Heart right ventricle (tissue), 16 donors: ENCODE measurements around the gene GPATCH1. TPM values are rescaled to one million over a fixed set of nuclear protein-coding genes. Genes with fewer than 3 reads are reported as not detected.

ENCODE experiments used
- ATAC-seq, 8 donors: fragments of 200-7000 bp; cut with Tn5 transposase; one replicate each; pipeline ENCODE4 v1.9.1; 2020; ENCODE audit warnings: mild to moderate bottlenecking in 8 of 8, moderate library complexity in 8 of 8, moderate number of reproducible peaks in 1 of 8
- DNase-seq, 2 donors: peaks; one replicate each; pipeline ENCODE4 v3.0.0-alpha.2; 2020
- H3K27ac ChIP-seq, 10 donors: fragments of 200-600 bp; sonication (generic) in 2 of 10; one replicate each; pipeline versions ENCODE4 v1.5.0 to v1.8.0; 2020 to 2022; ENCODE audit warnings: mild to moderate bottlenecking in 3 of 10
- H3K27me3 ChIP-seq, 7 donors: fragments of 200-600 bp; one replicate each; pipeline ENCODE4 v1.8.0; 2021 to 2022; ENCODE audit warnings: mild to moderate bottlenecking in 2 of 7
- H3K36me3 ChIP-seq, 9 donors: fragments of 200-600 bp; sonication (generic) in 1 of 9; one replicate each; pipeline versions ENCODE4 v1.5.0 to v1.8.0; 2020 to 2022; ENCODE audit warnings: mild to moderate bottlenecking in 2 of 9
- H3K4me1 ChIP-seq, 9 donors: fragments of 200-600 bp; sonication (generic) in 1 of 9; one replicate each; pipeline versions ENCODE4 v1.5.0 to v1.8.0; 2020 to 2022; ENCODE audit warnings: mild to moderate bottlenecking in 4 of 9
- H3K4me3 ChIP-seq, 10 donors: fragments of 200-600 bp; sonication (generic) in 2 of 10; one replicate each; pipeline versions ENCODE4 v1.5.0 to v1.8.0; 2020 to 2022; ENCODE audit warnings: mild to moderate bottlenecking in 7 of 10, moderate library complexity in 2 of 10
- H3K9me3 ChIP-seq, 11 donors: fragments of 200-600 bp in 10 of 11; sonication (generic) in 2 of 11; one replicate each; pipeline versions ENCODE4 v1.5.0 to v1.8.0; 2013 to 2022; ENCODE audit warnings: mild to moderate bottlenecking in 2 of 11, control low read depth in 1 of 11, moderate library complexity in 1 of 11
- WGBS, 2 donors: extraction: QIAGEN DNeasy Blood & Tissue Kit; methylation state at CpG; one replicate each; pipeline ENCODE4 v1.1.7; 2013; ENCODE audit warnings: inconsistent platforms in 1 of 2; 5-methylcytosine and 5-hydroxymethylcytosine counted together
- intact Hi-C, 10 donors: fragments of 100-400 bp; cut with DNase I; formaldehyde crosslinking; loops; one replicate each; pipeline versions ENCODE4 v1.11.1 to v1.14.2; 2022
- polyA plus RNA-seq, 2 donors: library from polyadenylated mRNA; stranded (reverse); fragments of 200-250 nt; gene quantifications; one replicate each; pipeline ENCODE4 v1.2.3, GENCODE V29; 2013
- total RNA-seq, 10 donors: library from RNA; stranded (reverse); fragmentation: NEBNext Ultra II Directional in 3 of 10; extraction: Animal tissue kit (Norgen Biotek cat#: 25700) in 3 of 10; gene quantifications; one replicate each; pipeline versions ENCODE4 v1.2.1 to v1.2.4, GENCODE V29; 2021 to 2023
- TF ChIP-seq, protein P1 (sequence below), 9 donors: fragments of 200-600 bp; sonication (generic) in 2 of 9; IDR thresholded peaks; one replicate each; pipeline versions ENCODE4 v1.5.0 to v1.8.0; 2021 to 2022; ENCODE audit warnings: antibody characterized with exemption in 9 of 9, mild to moderate bottlenecking in 5 of 9, moderate library complexity in 1 of 9
- donor health status: Arrhythmogenic right ventricular cardiomyopathy.
- donor health status: ischemic (EF 13 %, LVEDD 7.1; RV severe dilation, severe dysfunction).
- donor health status: healthy with polysubstance abuse.
- donor health status: DM: no; HTN: yes; CAD: no.
- donor health status: DM: no; HTN: no; CAD: no.
- donor health status: ischemic (EF 25% LVEDD 6.9; RV normal size, moderate dysfunction).
- donor health status: ischemic (EF 25% LVEDD 5.7; RV mildly dilated, moderate dysfunction).
- donor health status: healthy.
- donor health status: DM: yes; HTN: yes; CAD: no.
- donor health status: Ischemic cardiomyopathy.
- donor health status: ischemic (EF 35%, LVEDD 5.7; RV mildly dilated, moderate dysfunction).
- donor health status: nonischemic (EF 11% LVEDD 7.7; RV severe dilation, severe dysfunction).
- donor health status: DM: yes; HTN: yes; CAD: no.
- donor health status: PGD.
- donor health status: ischemic (EF 29% LVEDD 5.4; RV normal size, mild dysfunction).
- donor health status: nonischemic (EF 23%, LVEDD 6.1; RV moderate dilation, normal function).

GPATCH1 gene
- total and polyA plus RNA-seq, 12 donors, result 3.1 to 7.4 (median 5.1) TPM

DNA sequence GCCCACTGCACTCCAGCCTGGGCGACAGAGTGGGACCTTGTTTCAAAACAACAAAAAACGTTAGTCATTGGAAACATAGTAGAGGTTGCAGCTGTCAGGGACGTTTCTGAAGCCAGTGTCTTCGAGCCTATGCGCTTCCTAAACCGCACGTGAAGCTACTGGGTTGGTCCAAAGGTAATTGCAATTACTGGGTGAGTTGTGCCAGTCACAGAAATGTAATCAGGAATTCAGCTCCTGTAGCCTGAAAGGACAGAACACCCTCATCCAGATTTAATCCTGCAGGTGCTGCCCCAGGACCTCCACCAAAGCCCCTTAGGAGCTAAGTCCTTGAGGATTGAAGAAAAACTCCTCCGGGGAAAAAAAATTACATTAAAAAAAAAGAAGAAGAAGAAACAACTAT is 13.9 kb upstream of the GPATCH1 start:
- Histone ChIP-seq H3K27ac (no peak overlapping the region), H3K9me3 (no peaks in the 10 kb centered on the region), H3K4me3 (no peak overlapping the region), H3K4me1 (peaks cover 0 to 16% (median 7%) of the 10 kb centered on the region in 9 donors), H3K27me3 (peaks cover 0 to 39% (median 36%) of the 10 kb centered on the region in 7 donors), H3K36me3 (no peaks in the 10 kb centered on the region)
- ATAC-seq, result no peak
- no peak for DNase-seq
- TF ChIP-seq, protein P1, sequence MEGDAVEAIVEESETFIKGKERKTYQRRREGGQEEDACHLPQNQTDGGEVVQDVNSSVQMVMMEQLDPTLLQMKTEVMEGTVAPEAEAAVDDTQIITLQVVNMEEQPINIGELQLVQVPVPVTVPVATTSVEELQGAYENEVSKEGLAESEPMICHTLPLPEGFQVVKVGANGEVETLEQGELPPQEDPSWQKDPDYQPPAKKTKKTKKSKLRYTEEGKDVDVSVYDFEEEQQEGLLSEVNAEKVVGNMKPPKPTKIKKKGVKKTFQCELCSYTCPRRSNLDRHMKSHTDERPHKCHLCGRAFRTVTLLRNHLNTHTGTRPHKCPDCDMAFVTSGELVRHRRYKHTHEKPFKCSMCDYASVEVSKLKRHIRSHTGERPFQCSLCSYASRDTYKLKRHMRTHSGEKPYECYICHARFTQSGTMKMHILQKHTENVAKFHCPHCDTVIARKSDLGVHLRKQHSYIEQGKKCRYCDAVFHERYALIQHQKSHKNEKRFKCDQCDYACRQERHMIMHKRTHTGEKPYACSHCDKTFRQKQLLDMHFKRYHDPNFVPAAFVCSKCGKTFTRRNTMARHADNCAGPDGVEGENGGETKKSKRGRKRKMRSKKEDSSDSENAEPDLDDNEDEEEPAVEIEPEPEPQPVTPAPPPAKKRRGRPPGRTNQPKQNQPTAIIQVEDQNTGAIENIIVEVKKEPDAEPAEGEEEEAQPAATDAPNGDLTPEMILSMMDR (IDR thresholded peaks at IDR 0.05), result no peak
- WGBS, 2 donors, result 72 to 76% methylated on average over 8 of the region's 8 CpGs
- intact Hi-C loops, result no loop called here

DNA sequence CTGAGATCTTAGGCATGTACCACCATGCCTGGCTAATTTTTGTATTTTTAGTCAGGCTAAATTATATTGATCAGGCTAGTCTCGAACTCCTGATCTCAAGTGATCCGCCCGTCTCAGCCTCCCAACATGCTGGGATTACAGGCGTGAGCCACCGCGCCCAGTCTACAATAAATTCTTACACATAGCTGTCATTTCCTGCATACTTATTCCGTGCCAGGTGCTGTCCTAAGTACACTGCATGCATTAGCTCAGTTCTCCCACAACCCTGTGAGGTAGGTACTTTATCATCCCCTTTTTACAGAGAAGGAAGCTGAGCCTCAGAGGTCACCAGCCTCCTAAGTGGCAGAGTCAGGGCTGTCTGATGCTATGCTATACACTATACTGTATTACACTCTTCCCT is 9.1 kb upstream of the GPATCH1 start:
- TF ChIP-seq, protein P1 (IDR thresholded peaks at IDR 0.05), result no peak
- intact Hi-C loops, result no loop called here
- no peaks in the 10 kb centered on the region for H3K27me3 ChIP-seq
- ATAC-seq (no peak), DNase-seq (no peak)
- no peaks in the 10 kb centered on the region for H3K9me3 ChIP-seq
- no peaks in the 10 kb centered on the region for H3K36me3 ChIP-seq
- H3K4me3 ChIP-seq, result no peak overlapping the region
- no peaks in the 10 kb centered on the region for H3K4me1 ChIP-seq
- WGBS, 2 donors, result 77 to 83% methylated on average over 7 of the region's 7 CpGs
- H3K27ac ChIP-seq, result no peak overlapping the region

DNA sequence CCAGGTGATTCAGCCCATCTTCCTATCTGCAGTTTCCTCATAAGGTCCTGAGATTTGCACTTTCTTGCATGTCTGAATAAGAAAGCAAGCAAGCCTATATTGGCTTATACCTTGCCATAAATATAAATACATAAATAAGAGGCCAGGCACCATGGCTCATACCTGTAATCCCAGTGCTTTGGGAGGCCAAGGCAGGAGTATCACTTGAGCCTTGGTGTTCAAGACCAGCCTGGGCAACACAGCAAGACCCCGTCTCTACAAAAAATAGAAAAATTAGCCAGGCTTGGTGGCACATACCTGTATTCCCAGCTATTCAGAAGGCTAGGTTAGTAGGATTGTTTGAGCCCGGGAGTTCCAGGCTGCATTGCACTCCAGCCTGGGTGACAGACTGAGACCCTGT is 5.5 kb upstream of the GPATCH1 start:
- 88 to 90% methylated on average over 2 of the region's 2 CpGs for WGBS, 2 donors
- H3K4me1 ChIP-seq, result peaks cover 0 to 11% (median 0%) of the 10 kb centered on the region in 9 donors

DNA sequence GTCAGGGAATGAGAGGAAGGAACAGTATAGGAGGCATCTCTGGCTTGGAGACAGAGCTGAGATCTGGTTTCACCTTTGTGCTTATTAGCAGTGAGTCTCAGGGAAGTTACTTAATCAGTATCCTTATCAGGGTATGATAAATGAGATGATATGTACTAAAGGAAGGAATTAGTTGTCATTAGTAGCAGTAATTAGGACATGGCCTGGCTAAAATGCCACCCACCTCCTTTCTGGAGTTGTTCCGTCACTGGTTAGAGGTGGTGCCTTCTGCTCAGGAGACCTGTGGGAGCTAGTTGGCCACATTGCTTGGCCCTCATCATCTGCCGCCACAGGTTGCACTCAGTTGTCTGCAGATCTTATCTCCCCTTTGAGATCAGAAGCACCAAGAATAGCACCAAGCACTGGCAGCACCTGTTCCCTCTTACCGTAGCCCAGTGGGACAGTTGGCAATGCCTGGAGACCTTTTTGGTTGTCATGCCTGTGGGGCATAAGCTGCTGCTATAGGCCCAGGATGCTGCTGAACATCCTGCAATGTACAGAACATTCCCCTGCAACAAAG is 4.7 kb downstream of the GPATCH1 start:
- 74 to 86% methylated on average over 3 of the region's 3 CpGs for WGBS, 2 donors
- ATAC-seq (no peak), DNase-seq (no peak)
- Histone ChIP-seq H3K27ac (no peak overlapping the region), H3K4me3 (no peak overlapping the region), H3K9me3 (no peaks in the 10 kb centered on the region), H3K4me1 (peaks cover 4 to 15% (median 13%) of the 10 kb centered on the region in 9 donors), H3K36me3 (peaks cover 0 to 39% (median 23%) of the 10 kb centered on the region in 9 donors), H3K27me3 (no peaks in the 10 kb centered on the region)
- intact Hi-C loops, result loop anchor here in 3 of 10 donors (10.0 kb wide), 1 partner anchor 111 kb away; the partner anchor contains the start of genes CEP89 (in 3 of the 3) and FAAP24 (in 3 of the 3)
- TF ChIP-seq, protein P1 (IDR thresholded peaks at IDR 0.05), result no peak

More for the DNA sequence above, 5.5 kb upstream of the GPATCH1 start:
- DNase-seq (no peak), ATAC-seq (no peak)
- TF ChIP-seq, protein P1 (IDR thresholded peaks at IDR 0.05), result no peak
- Histone ChIP-seq H3K27ac (no peak overlapping the region), H3K4me3 (no peak overlapping the region), H3K36me3 (no peaks in the 10 kb centered on the region), H3K9me3 (no peaks in the 10 kb centered on the region), H3K27me3 (no peaks in the 10 kb centered on the region)
- intact Hi-C loops, result no loop called here
